ENCODE data around the gene UCHL5.

UCHL5 gene

GRCh38 chr1:193090865-193091264 lies 31.7 kb upstream of the UCHL5 start:
- TF ChIP-seq EP300 (IDR thresholded peaks at IDR 0.05; ENCODE audit: borderline replicate concordance) (no peak), RAD21 (IDR thresholded peaks at IDR 0.05; ENCODE audit: low read depth) (no peak), TEAD4 (IDR thresholded peaks at IDR 0.05) (no peak), EGR1 (IDR thresholded peaks at IDR 0.05) (no peak), USF1 (IDR thresholded peaks at IDR 0.05) (no peak), MAX (IDR thresholded peaks at IDR 0.05) (no peak), FOXM1 (IDR thresholded peaks at IDR 0.05; ENCODE audit: borderline replicate concordance, low read depth) (no peak), NFIC (IDR thresholded peaks at IDR 0.05) (no peak), REST (IDR thresholded peaks at IDR 0.05; ENCODE audit: low read depth) (no peak), YY1 (IDR thresholded peaks at IDR 0.05; ENCODE audit: low read depth) (no peak), TCF12 (IDR thresholded peaks at IDR 0.05; ENCODE audit: low read depth) (no peak), CREB1 (IDR thresholded peaks at IDR 0.05; ENCODE audit: low read depth) (no peak), CEBPB (IDR thresholded peaks at IDR 0.05) (no peak)

GRCh38 chr1:193087893-193088292 lies 28.7 kb upstream of the UCHL5 start:
- TF ChIP-seq YY1 (IDR thresholded peaks at IDR 0.05; ENCODE audit: low read depth) (no peak), TCF12 (IDR thresholded peaks at IDR 0.05; ENCODE audit: low read depth) (no peak), MAX (IDR thresholded peaks at IDR 0.05) (no peak), CEBPB (IDR thresholded peaks at IDR 0.05) (no peak), RAD21 (IDR thresholded peaks at IDR 0.05; ENCODE audit: low read depth) (no peak), CREB1 (IDR thresholded peaks at IDR 0.05; ENCODE audit: low read depth) (no peak), EGR1 (IDR thresholded peaks at IDR 0.05) (no peak), NFIC (IDR thresholded peaks at IDR 0.05) (no peak), USF1 (IDR thresholded peaks at IDR 0.05) (no peak), EP300 (IDR thresholded peaks at IDR 0.05; ENCODE audit: borderline replicate concordance) (no peak), ZBTB7A (IDR thresholded peaks at IDR 0.05; ENCODE audit: low read depth) (no peak), TEAD4 (IDR thresholded peaks at IDR 0.05) (no peak)

- TF ChIP-seq EP300 (IDR thresholded peaks at IDR 0.05; ENCODE audit: borderline replicate concordance) (no peak), ZBTB7A (IDR thresholded peaks at IDR 0.05; ENCODE audit: low read depth) (no peak), FOXM1 (IDR thresholded peaks at IDR 0.05; ENCODE audit: borderline replicate concordance, low read depth) (no peak), CREB1 (IDR thresholded peaks at IDR 0.05; ENCODE audit: low read depth) (no peak), USF1 (IDR thresholded peaks at IDR 0.05) (no peak), TCF12 (IDR thresholded peaks at IDR 0.05; ENCODE audit: low read depth) (no peak), YY1 (IDR thresholded peaks at IDR 0.05; ENCODE audit: low read depth) (no peak), MAX (IDR thresholded peaks at IDR 0.05) (no peak), EGR1 (IDR thresholded peaks at IDR 0.05) (no peak), CEBPB (IDR thresholded peaks at IDR 0.05) (no peak), TAF1 (IDR thresholded peaks at IDR 0.05; ENCODE audit: low read depth) (no peak), TEAD4 (IDR thresholded peaks at IDR 0.05) (no peak), NFIC (IDR thresholded peaks at IDR 0.05) (no peak), REST (IDR thresholded peaks at IDR 0.05; ENCODE audit: low read depth) (no peak), RAD21 (IDR thresholded peaks at IDR 0.05; ENCODE audit: low read depth) (no peak)
Observed at GRCh38 chr1:193086342-193086741, 27.2 kb upstream of the UCHL5 start.

- TF ChIP-seq REST (IDR thresholded peaks at IDR 0.05; ENCODE audit: low read depth) (no peak), TAF1 (IDR thresholded peaks at IDR 0.05; ENCODE audit: low read depth) (no peak), EP300 (IDR thresholded peaks at IDR 0.05; ENCODE audit: borderline replicate concordance) (no peak), YY1 (IDR thresholded peaks at IDR 0.05; ENCODE audit: low read depth) (no peak)
Observed at GRCh38 chr1:193085263-193085662, 26.1 kb upstream of the UCHL5 start.
